ENCODE results near the gene ACO1. TPM values are rescaled to one million over a fixed set of nuclear protein-coding genes. Genes with fewer than 3 reads are reported as not detected.

Gene ACO1
- total and polyA plus RNA-seq, 2 experiments from 2014 or later = 72.0 to 79.5 TPM

- Histone ChIP-seq H2AFZ (peak overlapping the region; percentile 93), H4K20me1 (ENCODE audit: insufficient read depth) (0 out of 2 replicates have a peak, but pooled peaks cover 7% of the 10 kb centered on the region), H3K36me3 (ENCODE audit: low read depth) (0 out of 2 replicates have a peak, but pooled peaks cover 5% of the 10 kb centered on the region), H3K9ac (peak overlapping the region; percentile 90), H3K4me3 (peak overlapping the region; percentile 94), H3K9me2 (ENCODE audit: insufficient read depth) (no peaks in the 10 kb centered on the region), H3K9me3 (ENCODE audit: low read depth) (no peaks in the 10 kb centered on the region), H3K79me2 (ENCODE audit: insufficient read depth) (peaks cover 43% of the 10 kb centered on the region), H3F3A (ENCODE audit: insufficient read depth) (peaks cover 13% of the 10 kb centered on the region; the same call in 1 of the 2 replicates), H3K4me1 (ENCODE audit: insufficient read depth) (peaks cover 8% of the 10 kb centered on the region; the same call in 1 of the 2 replicates), H3K27ac (peak overlapping the region; percentile 74), H3K4me2 (ENCODE audit: unreplicated experiment) (peak overlapping the region; percentile 87), H3K27me3 (replicated peaks; ENCODE audit: insufficient read depth) (no peaks in the 10 kb centered on the region)
- 3% methylated on average over 11 to 13 of the region's 13 CpGs for WGBS, 2 experiments (ENCODE audit: low coverage in 1 of 2, low lambda C conversion rate in 2 of 2, missing lambda C conversion rate in 2 of 2)
- in situ Hi-C loops (cut with MboI) = loop anchor here (25.0 kb wide), 1 partner anchor 578 kb away; no protein-coding TSS in a partner anchor
- DNase-seq = peak; percentile 56
- TF ChIP-seq EZH2 (IDR thresholded peaks at IDR 0.05; ENCODE audit: insufficient read depth, poor library complexity, severe bottlenecking) (no peak), EZH2phosphoT487 (IDR thresholded peaks at IDR 0.05; ENCODE audit: insufficient read depth, low read depth) (no peak)
These were observed 460 bp upstream of the ACO1 start for GRCh38 chr9:32384002-32384363.

- TF ChIP-seq EZH2phosphoT487 (IDR thresholded peaks at IDR 0.05; ENCODE audit: insufficient read depth, low read depth) = no peak
- TF ChIP-seq EZH2 (IDR thresholded peaks at IDR 0.05; ENCODE audit: insufficient read depth, poor library complexity, severe bottlenecking) = no peak
- Histone ChIP-seq H3K4me2 (ENCODE audit: unreplicated experiment) (peak overlapping the region; percentile 87), H2AFZ (peak overlapping the region; percentile 93), H3K4me3 (peak overlapping the region; percentile 94), H3K36me3 (ENCODE audit: low read depth) (0 out of 2 replicates have a peak, but pooled peaks cover 5% of the 10 kb centered on the region), H3K4me1 (ENCODE audit: insufficient read depth) (peaks cover 6% of the 10 kb centered on the region; the same call in 1 of the 2 replicates), H4K20me1 (ENCODE audit: insufficient read depth) (0 out of 2 replicates have a peak, but pooled peaks cover 7% of the 10 kb centered on the region), H3K9me3 (ENCODE audit: low read depth) (no peaks in the 10 kb centered on the region), H3K27ac (peak overlapping the region; percentile 74), H3K27me3 (replicated peaks; ENCODE audit: insufficient read depth) (no peaks in the 10 kb centered on the region), H3K79me2 (ENCODE audit: insufficient read depth) (peaks cover 57% of the 10 kb centered on the region), H3K9ac (peak overlapping the region; percentile 90), H3F3A (ENCODE audit: insufficient read depth) (0 out of 2 replicates have a peak, but pooled peaks cover 11% of the 10 kb centered on the region), H3K9me2 (ENCODE audit: insufficient read depth) (no peaks in the 10 kb centered on the region)
- WGBS, 2 experiments (ENCODE audit: low coverage in 1 of 2, low lambda C conversion rate in 2 of 2, missing lambda C conversion rate in 2 of 2) = 46 to 47% methylated on average over 2 of the region's 2 CpGs
- peak; percentile 74 for DNase-seq
- in situ Hi-C loops (cut with MboI) = loop anchor here (25.0 kb wide), 1 partner anchor 577 kb away; no protein-coding TSS in a partner anchor
These were observed 875 bp downstream of the ACO1 start for GRCh38 chr9:32385152-32385884.

- Histone ChIP-seq H3K4me2 (ENCODE audit: unreplicated experiment) (peak overlapping the region; percentile 87), H3K27ac (no peak overlapping the region), H3K79me2 (ENCODE audit: insufficient read depth) (peaks cover 62% of the 10 kb centered on the region), H2AFZ (no peak overlapping the region), H3K9me3 (ENCODE audit: low read depth) (no peaks in the 10 kb centered on the region), H3K27me3 (replicated peaks; ENCODE audit: insufficient read depth) (no peaks in the 10 kb centered on the region), H3F3A (ENCODE audit: insufficient read depth) (0 out of 2 replicates have a peak, but pooled peaks cover 11% of the 10 kb centered on the region), H4K20me1 (ENCODE audit: insufficient read depth) (0 out of 2 replicates have a peak, but pooled peaks cover 7% of the 10 kb centered on the region), H3K9me2 (ENCODE audit: insufficient read depth) (no peaks in the 10 kb centered on the region), H3K4me1 (ENCODE audit: insufficient read depth) (peaks cover 6% of the 10 kb centered on the region; the same call in 1 of the 2 replicates), H3K36me3 (ENCODE audit: low read depth) (0 out of 2 replicates have a peak, but pooled peaks cover 7% of the 10 kb centered on the region), H3K9ac (peak overlapping the region; percentile 90; the same call in 1 of the 2 replicates), H3K4me3 (peak overlapping the region; percentile 94)
- no peak for DNase-seq
- 64 to 72% methylated on average over 3 of the region's 3 CpGs for WGBS, 2 experiments (ENCODE audit: low coverage in 1 of 2, low lambda C conversion rate in 2 of 2, missing lambda C conversion rate in 2 of 2)
- in situ Hi-C loops (cut with MboI) = loop anchor here (25.0 kb wide), 1 partner anchor 576 kb away; no protein-coding TSS in a partner anchor
- TF ChIP-seq EZH2 (IDR thresholded peaks at IDR 0.05; ENCODE audit: insufficient read depth, poor library complexity, severe bottlenecking) (no peak), EZH2phosphoT487 (IDR thresholded peaks at IDR 0.05; ENCODE audit: insufficient read depth, low read depth) (no peak)
These were observed 1.4 kb downstream of the ACO1 start for GRCh38 chr9:32385885-32386283.

- H3K4me3 ChIP-seq = no peak overlapping the region
These were observed 2.8 kb downstream of the ACO1 start for GRCh38 chr9:32387256-32387655.

More at GRCh38 chr9:32387256-32387655, 2.8 kb downstream of the ACO1 start:
- peaks cover 6% of the 10 kb centered on the region; the same call in 1 of the 2 replicates for H3K4me1 ChIP-seq (ENCODE audit: insufficient read depth)
- no peak overlapping the region for H2AFZ ChIP-seq
- no peaks in the 10 kb centered on the region for H3K9me3 ChIP-seq (ENCODE audit: low read depth)
- no peaks in the 10 kb centered on the region for H3K9me2 ChIP-seq (ENCODE audit: insufficient read depth)
- H4K20me1 ChIP-seq (ENCODE audit: insufficient read depth) = 0 out of 2 replicates have a peak, but pooled peaks cover 7% of the 10 kb centered on the region
- in situ Hi-C loops (cut with MboI) = loop anchor here (25.0 kb wide), 1 partner anchor 575 kb away; no protein-coding TSS in a partner anchor
- no peak for DNase-seq
- H3K36me3 ChIP-seq (ENCODE audit: low read depth) = 0 out of 2 replicates have a peak, but pooled peaks cover 12% of the 10 kb centered on the region
- no peak overlapping the region for H3K9ac ChIP-seq
- TF ChIP-seq EZH2phosphoT487 (IDR thresholded peaks at IDR 0.05; ENCODE audit: insufficient read depth, low read depth) (no peak), EZH2 (IDR thresholded peaks at IDR 0.05; ENCODE audit: insufficient read depth, poor library complexity, severe bottlenecking) (no peak)
- no peaks in the 10 kb centered on the region for H3K27me3 ChIP-seq (replicated peaks; ENCODE audit: insufficient read depth)
- no peak overlapping the region for H3K27ac ChIP-seq
- 0 out of 2 replicates have a peak, but pooled peaks cover 11% of the 10 kb centered on the region for H3F3A ChIP-seq (ENCODE audit: insufficient read depth)
- WGBS, 2 experiments (ENCODE audit: low coverage in 1 of 2, low lambda C conversion rate in 2 of 2, missing lambda C conversion rate in 2 of 2) = 10 to 18% methylated on average over 1 of the region's 1 CpG
- H3K4me2 ChIP-seq (ENCODE audit: unreplicated experiment) = no peak overlapping the region
- H3K79me2 ChIP-seq (ENCODE audit: insufficient read depth) = peaks cover 76% of the 10 kb centered on the region

Measured in GM23248 (cell line).